AG20443 (cell line): ENCODE results near the gene VSIG10L2.
"Not testable (repeated sequence)": the region's sequence is repeated elsewhere in the genome, so short reads cannot be mapped to it uniquely, and the experiment has no call there.

Experiments
- DNase-seq: peaks from one replicate; pipeline ENCODE4 v3.0.0; 2012; ENCODE audit warnings: low spot score, mixed read lengths

VSIG10L2 gene

GRCh38 chr11:125945797-125946520 lies at the start of gene VSIG10L2:
VSIG10L2 (plus strand) TSS chr11:125946044; CDS start chr11:125946056, 12 bp downstream.
- DNase-seq: no peak

DNA sequence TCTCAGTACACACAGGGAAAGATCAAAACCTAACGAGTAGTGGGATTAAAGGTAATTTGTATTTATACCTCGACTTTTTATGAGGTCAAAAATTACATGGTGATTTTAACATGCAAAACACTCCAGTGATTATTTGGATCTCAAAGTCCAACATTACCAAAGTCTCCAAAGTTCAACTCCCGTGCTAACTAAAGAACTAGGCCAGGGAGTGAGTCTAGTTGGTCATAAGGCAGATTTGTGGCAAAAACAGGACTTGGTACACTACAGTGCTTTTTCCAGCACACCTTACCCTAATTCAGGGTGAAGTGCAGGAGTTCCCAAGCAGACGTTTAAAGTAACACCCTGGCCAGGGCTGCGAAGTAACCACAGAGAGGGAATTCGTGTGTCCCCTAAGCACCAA lies 44.0 kb upstream of the VSIG10L2 start:
- no peak for DNase-seq

DNA sequence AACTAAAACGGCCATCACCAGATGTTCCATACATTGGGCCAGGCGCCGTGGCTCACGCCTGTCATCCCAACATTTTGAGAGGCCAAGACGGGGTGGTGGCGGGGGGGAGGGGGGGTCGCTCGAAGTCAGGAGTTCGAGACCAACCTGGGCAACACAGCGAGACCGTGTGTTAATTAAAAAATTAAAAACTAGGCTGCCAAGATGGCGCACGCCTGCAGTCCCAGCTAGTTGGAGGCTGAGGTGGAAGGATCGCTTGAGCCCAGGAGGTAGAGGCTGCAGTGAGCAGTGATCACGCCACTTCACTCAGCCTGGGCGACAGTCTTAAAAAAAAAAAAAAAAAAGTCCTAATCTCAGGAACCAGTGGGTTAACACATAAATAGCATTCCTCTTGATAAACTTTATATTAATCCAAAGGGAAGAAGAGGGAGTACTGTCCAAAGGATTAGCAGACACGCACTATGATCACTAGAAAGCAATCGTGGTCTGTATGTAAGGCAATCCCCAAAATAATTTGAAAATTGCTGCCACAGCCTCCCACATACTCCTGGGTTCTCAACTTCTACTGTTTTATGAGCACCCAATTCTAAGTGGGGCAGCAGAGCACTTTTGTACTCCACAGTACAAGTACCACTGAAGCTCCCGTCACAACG lies 43.4 kb upstream of the VSIG10L2 start:
- no peak for DNase-seq

GRCh38 chr11:125902927-125903710 lies 42.7 kb upstream of the VSIG10L2 start, which contains the start of gene PUS3:
PUS3 (minus strand) TSS chr11:125903206; CDS start chr11:125896284, 6,922 bp downstream.
- peak; percentile 96 for DNase-seq

- no peak for DNase-seq
These were observed 41.9 kb upstream of the VSIG10L2 start, which contains the start of gene DDX25 for GRCh38 chr11:125903711-125904659. DDX25 (plus strand) TSS chr11:125904508; CDS start chr11:125904518, 10 bp downstream.

DNA sequence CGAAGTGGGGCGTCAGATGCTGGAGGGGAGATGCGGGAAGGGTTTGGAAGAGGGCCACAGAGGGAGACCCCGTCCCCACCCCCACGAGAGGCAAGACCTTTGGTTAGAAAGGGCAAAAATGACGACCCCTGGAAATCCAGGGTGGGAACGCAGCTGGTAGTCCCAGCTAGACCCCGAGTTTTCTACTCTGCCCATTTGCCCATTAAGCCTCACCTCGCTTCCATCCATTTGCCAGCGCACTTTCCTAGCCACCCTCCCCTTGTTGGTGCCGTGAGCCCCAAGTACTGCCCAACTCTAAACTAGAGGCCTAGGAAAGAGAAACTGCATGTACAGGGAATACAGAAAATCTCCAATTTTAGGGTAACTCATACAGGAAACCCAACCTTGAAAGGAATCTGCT lies 41.2 kb upstream of the VSIG10L2 start:
- no peak for DNase-seq

DNA sequence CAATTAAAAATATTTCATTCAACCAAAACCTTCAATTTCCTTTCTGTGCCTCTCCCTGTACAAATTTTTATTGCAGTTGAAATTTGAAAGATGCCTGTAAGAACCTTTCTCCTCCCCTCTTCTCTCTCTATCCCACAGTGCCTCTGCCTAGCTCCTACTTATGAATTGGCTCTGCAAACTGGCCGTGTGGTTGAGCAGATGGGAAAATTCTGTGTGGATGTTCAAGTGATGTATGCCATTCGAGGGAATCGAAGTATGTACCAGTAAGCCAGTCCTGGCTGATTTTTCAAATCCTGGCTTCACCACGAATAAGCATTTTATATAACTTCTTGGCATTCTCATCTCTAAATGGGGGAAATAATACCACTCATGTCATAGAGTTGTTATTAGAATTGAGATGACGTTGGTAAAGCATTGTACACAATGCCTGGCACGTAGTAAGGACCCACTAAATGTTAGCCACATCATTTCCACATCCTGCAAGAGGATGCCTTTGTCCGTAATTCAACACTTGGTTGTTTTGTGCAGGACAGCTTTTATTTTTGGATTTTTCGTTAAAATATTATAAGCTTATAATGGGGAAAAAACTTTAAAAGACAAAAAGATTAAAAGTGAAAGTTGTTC lies 35.5 kb upstream of the VSIG10L2 start:
- DNase-seq: no peak

GRCh38 chr11:125914601-125915000 lies 31.2 kb upstream of the VSIG10L2 start:
- not testable (repeated sequence) for DNase-seq

GRCh38 chr11:125916683-125917347 lies 29.0 kb upstream of the VSIG10L2 start:
- no peak for DNase-seq

GRCh38 chr11:125918140-125918840 lies 27.6 kb upstream of the VSIG10L2 start:
- no peak for DNase-seq

GRCh38 chr11:125921042-125921441 lies 24.8 kb upstream of the VSIG10L2 start:
- no peak for DNase-seq

DNA sequence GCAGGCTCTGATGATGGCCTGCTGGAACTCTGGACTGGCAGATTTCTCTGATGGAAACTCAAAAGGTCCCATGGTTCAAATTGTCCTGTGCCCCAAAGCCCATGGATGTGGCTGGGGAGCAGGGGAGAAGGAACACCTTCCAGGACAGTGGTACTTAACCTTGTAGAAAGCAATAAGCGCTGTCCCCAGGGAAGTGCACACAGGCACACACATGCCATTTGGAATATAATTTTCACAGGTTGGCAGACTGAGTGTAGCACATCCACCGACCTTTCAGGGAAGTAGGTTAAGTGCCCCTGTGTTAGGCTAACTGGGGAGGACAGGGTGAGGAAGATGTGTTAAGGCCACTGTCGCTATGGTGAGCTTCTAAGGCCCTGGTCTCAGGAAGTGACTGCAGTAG lies 23.7 kb upstream of the VSIG10L2 start:
- no peak for DNase-seq

GRCh38 chr11:125923012-125923579 lies 22.7 kb upstream of the VSIG10L2 start:
- DNase-seq: peak; percentile 83

- DNase-seq: no peak
These were observed 22.2 kb upstream of the VSIG10L2 start for GRCh38 chr11:125923633-125924032.

DNA sequence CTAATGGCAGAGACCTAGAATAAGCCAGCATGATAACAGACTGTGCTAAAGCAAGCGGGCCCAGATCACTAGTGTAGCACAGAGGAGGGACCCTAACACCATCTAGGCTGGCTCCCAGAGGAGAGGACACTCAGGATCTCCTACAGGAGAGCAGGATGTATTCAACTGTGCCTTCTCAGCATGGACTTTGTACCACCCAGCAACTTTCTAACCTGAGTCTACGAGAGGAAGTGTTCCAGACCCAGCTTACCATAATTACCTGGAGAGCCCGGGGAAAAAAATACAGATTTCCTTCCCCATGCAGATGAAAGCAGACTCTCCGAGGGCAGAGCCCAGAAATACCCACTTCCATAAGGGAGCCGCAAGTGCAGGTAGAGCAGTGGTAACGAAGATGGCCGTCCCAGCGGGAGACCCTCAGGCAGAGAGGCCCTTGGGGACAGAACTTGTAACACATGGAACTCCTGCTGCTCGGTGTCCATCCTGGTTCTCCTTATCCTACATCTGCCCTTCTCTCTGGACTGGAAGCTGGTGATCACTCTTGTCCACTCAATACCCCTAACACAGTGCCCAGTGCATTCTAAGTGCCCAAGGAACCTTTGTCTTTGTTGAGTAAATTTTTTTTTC lies 21.3 kb upstream of the VSIG10L2 start:
- no peak for DNase-seq

DNA sequence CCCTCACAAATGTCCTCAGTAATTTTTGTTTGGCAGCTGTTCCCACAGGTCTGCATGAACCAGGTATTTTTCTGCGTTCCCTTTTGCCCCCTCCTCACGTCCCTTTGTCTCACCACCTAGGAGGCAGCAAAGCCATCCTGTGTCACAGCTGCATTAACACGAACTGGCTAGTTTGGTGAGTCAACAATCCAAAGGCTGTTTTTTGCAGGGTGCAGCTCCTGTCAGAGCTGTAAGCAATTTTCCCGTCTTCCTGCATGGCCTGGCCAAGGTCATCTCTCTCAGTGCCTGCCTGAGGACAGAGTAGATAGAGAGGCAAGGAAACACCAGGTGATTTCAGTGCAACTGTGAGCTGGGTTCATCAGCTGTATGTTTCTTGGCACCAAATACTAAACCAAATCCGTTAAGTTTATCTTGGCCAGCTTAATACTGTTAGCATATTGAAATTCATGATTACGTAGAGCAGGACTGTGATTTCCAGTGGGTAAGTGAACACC lies 20.6 kb upstream of the VSIG10L2 start:
- DNase-seq: no peak

- DNase-seq: no peak
These were observed 20.0 kb upstream of the VSIG10L2 start for GRCh38 chr11:125925804-125926203.

DNA sequence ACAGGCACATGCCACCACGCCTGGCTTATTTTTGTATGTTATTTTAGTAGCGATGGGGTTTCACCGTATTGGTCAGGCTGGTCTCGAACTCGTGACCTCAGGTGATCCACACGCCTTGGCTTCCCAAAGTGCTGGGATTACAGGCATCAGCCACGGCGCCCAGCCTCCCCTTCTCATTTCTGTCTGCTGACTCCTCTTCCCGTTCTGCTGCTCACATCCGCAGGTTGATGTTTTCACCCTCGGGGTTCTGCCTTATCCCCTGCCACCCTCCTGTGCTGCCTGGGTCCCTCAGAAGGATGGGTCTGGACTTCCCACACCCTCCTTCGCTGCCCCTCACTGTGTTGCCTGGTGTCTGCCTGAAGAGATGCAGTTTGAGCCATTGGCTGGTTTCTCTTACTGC lies 19.2 kb upstream of the VSIG10L2 start:
- DNase-seq: no peak
